ENCODE measurements around the gene RGL1. TPM values are rescaled to one million over a fixed set of nuclear protein-coding genes. Genes with fewer than 3 reads are reported as not detected.

Gene RGL1
- total RNA-seq, 4 donors from 2014 or later: 31.5 to 51.5 (median 37.5) TPM

- 100% methylated on average over 1 of the region's 1 CpG for WGBS
- TF ChIP-seq EP300 (IDR thresholded peaks at IDR 0.05) (no peak), CTCF (IDR thresholded peaks at IDR 0.05) (no peak), POLR2A (IDR thresholded peaks at IDR 0.05; ENCODE audit: low read depth) (no peak), POLR2AphosphoS5 (IDR thresholded peaks at IDR 0.05) (no peak)
- intact Hi-C loops (cut with DNase I): no loop called here
Measured at GRCh38 chr1:183965726-183966125, 160.8 kb downstream of the RGL1 start.

GRCh38 chr1:183966487-183966886 lies 161.6 kb downstream of the RGL1 start:
- Histone ChIP-seq H3K36me3 (no peaks in the 10 kb centered on the region), H3K4me1 (no peaks in the 10 kb centered on the region), H3K9me3 (no peaks in the 10 kb centered on the region), H3K4me3 (no peak overlapping the region), H3K27ac (replicated peaks in 1 of 4) (no peak overlapping the region), H3K27me3 (no peaks in the 10 kb centered on the region)
- 89% methylated on average over 3 of the region's 3 CpGs for WGBS
- no peak for TF ChIP-seq POLR2AphosphoS5 (IDR thresholded peaks at IDR 0.05)
- no peak for TF ChIP-seq CTCF (IDR thresholded peaks at IDR 0.05)
- TF ChIP-seq EP300 (IDR thresholded peaks at IDR 0.05): no peak
- no peak for DNase-seq (ENCODE audit: extremely low spot score)
- intact Hi-C loops (cut with DNase I): no loop called here

More at GRCh38 chr1:183965726-183966125, 160.8 kb downstream of the RGL1 start:
- Histone ChIP-seq H3K36me3 (no peaks in the 10 kb centered on the region), H3K27me3 (no peaks in the 10 kb centered on the region), H3K4me3 (no peak overlapping the region), H3K4me1 (no peaks in the 10 kb centered on the region), H3K27ac (replicated peaks in 1 of 4) (no peak overlapping the region), H3K9me3 (no peaks in the 10 kb centered on the region)
- DNase-seq (ENCODE audit: extremely low spot score): no peak

- no peaks in the 10 kb centered on the region for H3K4me1 ChIP-seq
- no peak for DNase-seq (ENCODE audit: extremely low spot score)
- TF ChIP-seq CTCF (IDR thresholded peaks at IDR 0.05) (no peak), POLR2AphosphoS5 (IDR thresholded peaks at IDR 0.05) (no peak), EP300 (IDR thresholded peaks at IDR 0.05) (no peak), POLR2A (IDR thresholded peaks at IDR 0.05; ENCODE audit: low read depth) (no peak)
- H3K27ac ChIP-seq (replicated peaks in 1 of 4): no peak overlapping the region
- no peaks in the 10 kb centered on the region for H3K27me3 ChIP-seq
- intact Hi-C loops (cut with DNase I): no loop called here
- no peaks in the 10 kb centered on the region for H3K36me3 ChIP-seq
- no peak overlapping the region for H3K4me3 ChIP-seq
- WGBS: 84% methylated on average over 2 of the region's 2 CpGs
- no peaks in the 10 kb centered on the region for H3K9me3 ChIP-seq
Measured at GRCh38 chr1:183967914-183968313, 163.0 kb downstream of the RGL1 start.

- no peak for DNase-seq (ENCODE audit: extremely low spot score)
- intact Hi-C loops (cut with DNase I): no loop called here
- no peak overlapping the region for H3K4me3 ChIP-seq
- TF ChIP-seq EP300 (IDR thresholded peaks at IDR 0.05): no peak
- no peak for TF ChIP-seq POLR2A (IDR thresholded peaks at IDR 0.05; ENCODE audit: low read depth)
- TF ChIP-seq CTCF (IDR thresholded peaks at IDR 0.05): no peak
- no peak for TF ChIP-seq POLR2AphosphoS5 (IDR thresholded peaks at IDR 0.05)
- WGBS: 88% methylated on average over 5 of the region's 5 CpGs
- no peaks in the 10 kb centered on the region for H3K9me3 ChIP-seq
- no peaks in the 10 kb centered on the region for H3K4me1 ChIP-seq
- H3K36me3 ChIP-seq: no peaks in the 10 kb centered on the region
- H3K27me3 ChIP-seq: no peaks in the 10 kb centered on the region
- no peak overlapping the region for H3K27ac ChIP-seq (replicated peaks in 1 of 4)
Measured at GRCh38 chr1:183968386-183968785, 163.5 kb downstream of the RGL1 start.

Data from esophagus muscularis mucosa (tissue), 4 donors.